Body of pancreas (tissue), 4 donors: Measurements from ENCODE around the gene ESPN. TPM values are rescaled to one million over a fixed set of nuclear protein-coding genes. Genes with fewer than 3 reads are reported as not detected.

ENCODE experiments used
- ATAC-seq: fragments of 150-250 bp; one replicate; pipeline ENCODE4 v1.9.1; 2016
- DNase-seq, 4 donors: peaks; one replicate each; pipeline ENCODE4 v3.0.0-alpha.2; 2019
- H3K27ac ChIP-seq, 4 donors: fragments of 200-600 bp; sonication (generic); 1 replicate in 3 of 4; 2 replicates in 1 of 4; pipeline versions ENCODE4 v1.5.1 to v1.6.1; 2016 to 2019; ENCODE audit warnings: mild to moderate bottlenecking in 1 of 4, mixed read lengths in 1 of 4, moderate library complexity in 1 of 4
- H3K27me3 ChIP-seq, 2 donors: fragments of 200-600 bp; sonication (generic); one replicate each; pipeline ENCODE4 v1.6.0; 2016; ENCODE audit warnings: mild to moderate bottlenecking in 1 of 2
- H3K36me3 ChIP-seq, 2 donors: fragments of 200-600 bp; sonication (generic); replicated peaks in 1 of 2; 2 replicates each; pipeline ENCODE4 v1.5.1; 2016; ENCODE audit warnings: low read depth in 2 of 2; ENCODE audit not compliant: insufficient read depth in 1 of 2
- H3K4me1 ChIP-seq: fragments of 200-600 bp; sonication (generic); one replicate; pipeline ENCODE4 v1.6.0; 2016
- H3K4me3 ChIP-seq, 2 donors: fragments of 200-600 bp; sonication (generic); 1 replicate in 1 of 2; 2 replicates in 1 of 2; pipeline ENCODE4 v1.5.1; 2016 to 2019
- H3K9me3 ChIP-seq, 3 donors: fragments of 200-600 bp; sonication (generic); 1 replicate in 2 of 3; 2 replicates in 1 of 3; pipeline ENCODE4 v1.5.1; 2016
- CTCF ChIP-seq, 7 experiments: fragments of 450-650 bp in 4 of 7; fragments of 200-600 bp in 3 of 7; sonication (generic) in 3 of 7; IDR thresholded peaks; one replicate each; pipeline ENCODE4 v1.5.1; 2016 to 2019; ENCODE audit warnings: antibody characterized with exemption in 7 of 7
- POLR2A ChIP-seq, 3 donors: fragments of 450-650 bp; IDR thresholded peaks; one replicate each; pipeline ENCODE4 v1.6.1; 2016; ENCODE audit warnings: antibody characterized with exemption in 3 of 3, mild to moderate bottlenecking in 2 of 3
- WGBS, 2 donors: methylation state at CpG; one replicate each; pipeline ENCODE4 v1.1.5; 2017; 5-methylcytosine and 5-hydroxymethylcytosine counted together
- intact Hi-C: fragments of 100-400 bp; cut with DNase I; formaldehyde crosslinking; loops from one replicate; pipeline ENCODE4 v1.15.1; 2023
- total RNA-seq, 2 donors: library from RNA; depleted of rRNA; stranded (reverse); fragments of >200 nt; gene quantifications; one replicate each; pipeline ENCODE4 v1.1.0, GENCODE V29; 2016

The ESPN gene
- total RNA-seq, 2 donors from 2014 or later, result 0.26 to 4.0 TPM

GRCh38 chr1:6409053-6409452 is 15.5 kb upstream of the ESPN start:
- Histone ChIP-seq H3K4me1 (peaks cover under 1% of the 10 kb centered on the region), H3K36me3 (no peaks in the 10 kb centered on the region), H3K4me3 (no peak overlapping the region), H3K27me3 (no peaks in the 10 kb centered on the region), H3K9me3 (no peaks in the 10 kb centered on the region), H3K27ac (no peak overlapping the region)
- ATAC-seq, result no peak
- WGBS, 2 donors, result 84 to 88% methylated on average over 4 of the region's 4 CpGs
- intact Hi-C loops, result loop anchor here (5.0 kb wide), 1 partner anchor 52 kb away; no protein-coding TSS in a partner anchor
- DNase-seq, result no peak
- TF ChIP-seq CTCF (IDR thresholded peaks at IDR 0.05) (no peak), POLR2A (IDR thresholded peaks at IDR 0.05) (no peak)

- intact Hi-C loops, result loop anchor here (5.0 kb wide), 1 partner anchor 52 kb away; no protein-coding TSS in a partner anchor
- no peak for DNase-seq
- 80 to 83% methylated on average over 6 of the region's 6 CpGs for WGBS, 2 donors
- Histone ChIP-seq H3K4me3 (no peak overlapping the region), H3K36me3 (no peaks in the 10 kb centered on the region), H3K27me3 (no peaks in the 10 kb centered on the region), H3K27ac (no peak overlapping the region), H3K4me1 (peaks cover 7% of the 10 kb centered on the region), H3K9me3 (no peaks in the 10 kb centered on the region)
- no peak for ATAC-seq
- TF ChIP-seq POLR2A (IDR thresholded peaks at IDR 0.05) (no peak), CTCF (IDR thresholded peaks at IDR 0.05) (no peak)
Measured at GRCh38 chr1:6409733-6410132, 14.8 kb upstream of the ESPN start.

- no peak for ATAC-seq
- TF ChIP-seq POLR2A (IDR thresholded peaks at IDR 0.05) (no peak), CTCF (IDR thresholded peaks at IDR 0.05) (no peak)
- H3K27ac ChIP-seq, result no peak overlapping the region
- 70 to 74% methylated on average over 13 of the region's 13 CpGs for WGBS, 2 donors
- no peaks in the 10 kb centered on the region for H3K9me3 ChIP-seq
- no peak for DNase-seq
- H3K36me3 ChIP-seq, result no peaks in the 10 kb centered on the region
- no peaks in the 10 kb centered on the region for H3K27me3 ChIP-seq
- no peak overlapping the region for H3K4me3 ChIP-seq
- peaks cover 14% of the 10 kb centered on the region for H3K4me1 ChIP-seq
- intact Hi-C loops, result no loop called here
Measured at GRCh38 chr1:6410248-6410893, 14.2 kb upstream of the ESPN start.

- intact Hi-C loops, result no loop called here
- WGBS, 2 donors, result 34 to 41% methylated on average over 6 of the region's 6 CpGs
- peaks cover 0 to 8% of the 10 kb centered on the region in 2 donors for H3K27me3 ChIP-seq
- TF ChIP-seq CTCF (IDR thresholded peaks at IDR 0.05) (no peak), POLR2A (IDR thresholded peaks at IDR 0.05) (no peak)
- H3K4me3 ChIP-seq, result no peak overlapping the region
- no peak overlapping the region for H3K27ac ChIP-seq
- no peaks in the 10 kb centered on the region for H3K36me3 ChIP-seq
- H3K4me1 ChIP-seq, result peaks cover 19% of the 10 kb centered on the region
- ATAC-seq, result no peak
- no peaks in the 10 kb centered on the region for H3K9me3 ChIP-seq
- no peak for DNase-seq
Measured at GRCh38 chr1:6412896-6413295, 11.7 kb upstream of the ESPN start.

GRCh38 chr1:6414443-6414844 is 10.1 kb upstream of the ESPN start:
- 4 to 12% methylated on average over 5 to 15 of the region's 15 CpGs for WGBS, 2 donors
- H3K36me3 ChIP-seq, result no peaks in the 10 kb centered on the region
- no peak overlapping the region for H3K27ac ChIP-seq
- no peaks in the 10 kb centered on the region for H3K9me3 ChIP-seq
- H3K27me3 ChIP-seq, result peaks cover 0 to 24% of the 10 kb centered on the region in 2 donors
- ATAC-seq (peak; percentile 51), DNase-seq (peak in 2 of 4 donors; percentile 33 to 49)
- H3K4me3 ChIP-seq, result no peak overlapping the region
- TF ChIP-seq CTCF (IDR thresholded peaks at IDR 0.05) (peak in 6 of 7 experiments; percentile 6 to 37 (median 26)), POLR2A (IDR thresholded peaks at IDR 0.05) (no peak)
- intact Hi-C loops, result no loop called here
- H3K4me1 ChIP-seq, result peaks cover 29% of the 10 kb centered on the region
